Osteoblast (primary cell): ENCODE measurements around the gene LPO. TPM values are rescaled to one million over a fixed set of nuclear protein-coding genes. Genes with fewer than 3 reads are reported as not detected.
A peak's percentile ranks its signal among the peaks of the same experiment; 100 is the strongest.

Experiments used
- DNase-seq: peaks from one replicate; pipeline ENCODE4 v3.0.0; 2011; ENCODE audit warnings: low spot score, mixed read lengths; ENCODE audit not compliant: insufficient read length; ENCODE audit errors: missing footprints
- H2AFZ ChIP-seq: 2 replicates; pipeline ENCODE4 v1.6.0; 2011; ENCODE audit warnings: mild to moderate bottlenecking, low read length
- H3K27ac ChIP-seq: 2 replicates; pipeline ENCODE4 v1.5.1; 2011; ENCODE audit warnings: mild to moderate bottlenecking, low read depth, low read length, moderate library complexity
- H3K27me3 ChIP-seq: 2 replicates; pipeline ENCODE4 v1.6.0; 2012; ENCODE audit warnings: mild to moderate bottlenecking, control low read depth, inconsistent platforms, low read length, moderate library complexity; ENCODE audit not compliant: insufficient read depth
- H3K36me3 ChIP-seq: 2 replicates; pipeline ENCODE4 v1.5.1; 2011; ENCODE audit warnings: mild to moderate bottlenecking, low read length, control low read depth, moderate library complexity; ENCODE audit not compliant: insufficient read depth
- H3K4me1 ChIP-seq: 2 replicates; pipeline ENCODE4 v1.5.1; 2011; ENCODE audit warnings: mild to moderate bottlenecking, low read length, control low read depth, moderate library complexity; ENCODE audit not compliant: insufficient read depth
- H3K4me2 ChIP-seq: 2 replicates; pipeline ENCODE4 v1.6.0; 2011; ENCODE audit warnings: mild to moderate bottlenecking, low read length; ENCODE audit not compliant: insufficient read depth
- H3K4me3 ChIP-seq: fragments of 200-600 bp; sonication (generic); 3 replicates; pipeline ENCODE4 v1.5.1; 2012; ENCODE audit warnings: mild to moderate bottlenecking, low read length, inconsistent platforms; ENCODE audit not compliant: insufficient read depth
- H3K79me2 ChIP-seq: 2 replicates; pipeline ENCODE4 v1.6.0; 2012; ENCODE audit warnings: mild to moderate bottlenecking, low read length, control low read depth, inconsistent platforms; ENCODE audit not compliant: insufficient read depth
- H3K9me3 ChIP-seq: 2 replicates; pipeline ENCODE4 v1.5.1; 2011; ENCODE audit warnings: low read depth, low read length, control low read depth
- H4K20me1 ChIP-seq: 2 replicates; pipeline ENCODE4 v1.6.0; 2012; ENCODE audit warnings: mild to moderate bottlenecking, low read length, control low read depth; ENCODE audit not compliant: insufficient read depth
- CTCF ChIP-seq: IDR thresholded peaks from 2 replicates; pipeline ENCODE4 v1.5.1; 2011; ENCODE audit warnings: mild to moderate bottlenecking, low read depth, low read length, moderate library complexity; ENCODE audit errors: extremely low read depth
- total RNA-seq: library from RNA; depleted of rRNA; stranded (reverse); fragments of >200 nt; gene quantifications from 2 replicates; pipeline ENCODE4 v1.2.3, GENCODE V29; 2012

Gene LPO
- total RNA-seq, 1 donor: not detected

- Histone ChIP-seq H3K36me3 (no peaks in the 10 kb centered on the region), H4K20me1 (no peaks in the 10 kb centered on the region), H3K4me3 (no peak overlapping the region), H3K79me2 (no peaks in the 10 kb centered on the region), H3K9me3 (no peaks in the 10 kb centered on the region), H3K27ac (no peak overlapping the region), H3K4me2 (no peak overlapping the region), H3K4me1 (no peaks in the 10 kb centered on the region), H2AFZ (no peak overlapping the region), H3K27me3 (no peaks in the 10 kb centered on the region)
- peak; percentile 90 for DNase-seq
- TF ChIP-seq CTCF: peak; percentile 47
Measured at GRCh38 chr17:58277107-58277801, 38.9 kb downstream of the LPO start.

- no peak overlapping the region for H3K4me3 ChIP-seq
- no peak for TF ChIP-seq CTCF
- H3K27me3 ChIP-seq: no peaks in the 10 kb centered on the region
- no peak overlapping the region for H3K4me2 ChIP-seq
- H3K27ac ChIP-seq: no peak overlapping the region
- H3K79me2 ChIP-seq: no peaks in the 10 kb centered on the region
- H3K4me1 ChIP-seq: no peaks in the 10 kb centered on the region
- H3K9me3 ChIP-seq: no peaks in the 10 kb centered on the region
- no peaks in the 10 kb centered on the region for H3K36me3 ChIP-seq
- peak; percentile 77 for DNase-seq
- no peaks in the 10 kb centered on the region for H4K20me1 ChIP-seq
- no peak overlapping the region for H2AFZ ChIP-seq
Measured at GRCh38 chr17:58277802-58278595, 39.6 kb downstream of the LPO start.

GRCh38 chr17:58278661-58279015 lies 40.3 kb downstream of the LPO start:
- Histone ChIP-seq H3K4me2 (peak overlapping the region; percentile 18), H2AFZ (peak overlapping the region; percentile 70), H3K4me3 (no peak overlapping the region), H3K4me1 (no peaks in the 10 kb centered on the region), H3K9me3 (no peaks in the 10 kb centered on the region), H4K20me1 (no peaks in the 10 kb centered on the region), H3K79me2 (no peaks in the 10 kb centered on the region), H3K36me3 (no peaks in the 10 kb centered on the region), H3K27me3 (peaks cover under 1% of the 10 kb centered on the region), H3K27ac (no peak overlapping the region)
- no peak for TF ChIP-seq CTCF
- peak; percentile 88 for DNase-seq

- Histone ChIP-seq H3K36me3 (no peaks in the 10 kb centered on the region), H3K4me2 (peak overlapping the region; percentile 18), H3K27me3 (peaks cover 4% of the 10 kb centered on the region), H2AFZ (peak overlapping the region; percentile 70), H3K9me3 (no peaks in the 10 kb centered on the region), H3K4me3 (no peak overlapping the region), H4K20me1 (no peaks in the 10 kb centered on the region), H3K79me2 (no peaks in the 10 kb centered on the region), H3K4me1 (no peaks in the 10 kb centered on the region), H3K27ac (no peak overlapping the region)
- DNase-seq: peak; percentile 82
- no peak for TF ChIP-seq CTCF
Measured at GRCh38 chr17:58279016-58279711, 40.8 kb downstream of the LPO start.
